Right forelimb (tissue), 1 donor: ENCODE data around the gene GRIN2C.
A peak's percentile ranks its signal among the peaks of the same experiment; 100 is the strongest.
"Not testable (repeated sequence)": the region's sequence is repeated elsewhere in the genome, so short reads cannot be mapped to it uniquely, and the experiment has no call there.

Experiments used
- DNase-seq: peaks from one replicate; pipeline ENCODE4 v3.0.0-alpha.2; 2018

GRIN2C gene

DNA sequence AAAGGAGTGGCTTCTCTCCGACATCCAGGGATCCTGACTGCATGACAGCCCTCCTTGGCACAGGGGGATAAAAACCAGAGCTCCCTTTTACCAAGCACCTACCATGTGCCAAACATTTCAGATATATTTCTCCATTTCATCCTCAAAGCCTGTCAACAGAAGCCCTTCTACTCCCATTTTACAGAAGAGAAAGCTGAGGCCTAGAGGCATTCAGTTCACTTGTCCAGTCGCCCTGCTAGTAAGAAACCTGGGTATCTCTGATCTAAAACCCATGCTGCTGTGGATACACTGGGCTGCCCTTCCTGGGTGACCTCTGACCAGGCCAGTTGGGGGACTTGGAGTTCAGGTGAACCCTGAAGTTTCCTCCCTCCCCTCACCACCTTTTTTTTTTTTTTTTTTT, 19.0 kb upstream of the GRIN2C start:
- DNase-seq: no peak

DNA sequence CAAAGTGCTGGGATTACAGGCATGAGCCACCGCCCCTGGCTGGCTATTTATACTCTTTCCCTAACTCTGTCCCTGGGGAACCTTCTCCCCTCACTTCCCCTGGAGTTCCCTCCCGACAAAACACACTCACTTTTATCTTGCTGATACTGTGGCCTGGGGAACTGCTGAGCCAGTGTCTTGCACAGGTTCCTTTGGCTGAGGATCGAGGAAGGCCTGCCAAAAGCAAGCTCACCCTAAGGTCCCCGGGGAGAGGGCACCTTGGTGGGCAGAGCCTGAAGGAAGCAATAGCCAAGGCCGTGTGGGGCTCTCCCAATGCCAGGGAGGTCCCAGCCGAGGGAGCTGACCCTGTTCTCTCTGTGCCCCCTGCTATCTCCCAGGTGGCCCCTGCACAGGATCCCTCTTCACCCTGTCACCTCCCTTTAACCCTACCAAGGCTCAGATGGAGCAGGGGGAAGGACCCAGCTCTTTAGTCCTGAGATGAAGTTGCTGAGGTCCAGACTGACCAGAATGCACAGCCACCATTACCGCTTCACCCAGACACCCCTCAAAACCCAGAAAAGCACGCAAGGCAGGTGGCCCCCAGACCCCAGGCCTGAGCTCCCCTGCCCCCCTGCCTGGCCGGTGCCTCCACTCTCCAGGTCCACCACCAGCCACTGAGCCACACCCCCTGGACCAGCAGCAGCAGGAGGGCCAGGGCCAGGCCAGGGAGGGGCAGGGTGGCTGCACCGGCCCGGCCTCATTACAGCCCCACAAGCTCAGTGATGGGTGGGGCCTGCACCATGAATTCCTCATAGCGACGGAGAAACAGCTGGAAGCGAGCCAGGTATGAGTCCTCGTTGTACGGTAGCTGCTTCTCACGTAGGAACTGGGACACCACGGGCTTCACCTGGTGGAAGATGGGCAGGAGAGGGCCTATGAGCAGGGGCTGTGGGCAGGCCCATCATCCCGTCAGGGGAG, 18.2 kb upstream of the GRIN2C start:
- DNase-seq: no peak

DNA sequence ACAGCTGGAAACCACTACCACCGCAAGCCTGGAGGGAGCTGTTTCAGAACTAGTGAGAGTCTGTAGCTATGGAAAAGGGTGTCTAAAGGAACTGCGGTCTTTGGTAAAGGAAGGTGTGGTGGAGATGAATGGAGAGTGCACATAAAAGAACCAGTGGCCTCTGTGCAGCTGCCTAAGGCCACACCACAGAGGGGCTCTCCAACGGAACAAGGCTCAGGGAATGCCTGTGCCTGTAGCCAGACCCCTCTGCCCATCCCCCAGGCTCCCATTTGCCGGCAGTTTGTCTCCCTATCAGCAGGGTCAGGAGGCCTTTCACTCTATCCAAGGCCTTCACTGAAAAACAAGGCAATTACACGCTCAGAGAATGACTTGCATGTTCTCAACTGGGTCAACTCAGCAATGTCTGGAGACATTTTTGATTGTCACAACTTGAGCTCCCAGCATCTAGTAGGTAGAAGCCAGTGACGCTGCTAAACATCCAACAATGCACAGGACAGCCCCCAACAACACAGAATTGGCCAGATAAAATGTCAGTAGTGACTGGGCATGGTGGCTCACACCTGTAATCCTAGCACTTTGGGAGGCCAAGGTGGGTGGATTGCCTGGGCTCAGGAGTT, 16.4 kb upstream of the GRIN2C start:
- no peak for DNase-seq

DNA sequence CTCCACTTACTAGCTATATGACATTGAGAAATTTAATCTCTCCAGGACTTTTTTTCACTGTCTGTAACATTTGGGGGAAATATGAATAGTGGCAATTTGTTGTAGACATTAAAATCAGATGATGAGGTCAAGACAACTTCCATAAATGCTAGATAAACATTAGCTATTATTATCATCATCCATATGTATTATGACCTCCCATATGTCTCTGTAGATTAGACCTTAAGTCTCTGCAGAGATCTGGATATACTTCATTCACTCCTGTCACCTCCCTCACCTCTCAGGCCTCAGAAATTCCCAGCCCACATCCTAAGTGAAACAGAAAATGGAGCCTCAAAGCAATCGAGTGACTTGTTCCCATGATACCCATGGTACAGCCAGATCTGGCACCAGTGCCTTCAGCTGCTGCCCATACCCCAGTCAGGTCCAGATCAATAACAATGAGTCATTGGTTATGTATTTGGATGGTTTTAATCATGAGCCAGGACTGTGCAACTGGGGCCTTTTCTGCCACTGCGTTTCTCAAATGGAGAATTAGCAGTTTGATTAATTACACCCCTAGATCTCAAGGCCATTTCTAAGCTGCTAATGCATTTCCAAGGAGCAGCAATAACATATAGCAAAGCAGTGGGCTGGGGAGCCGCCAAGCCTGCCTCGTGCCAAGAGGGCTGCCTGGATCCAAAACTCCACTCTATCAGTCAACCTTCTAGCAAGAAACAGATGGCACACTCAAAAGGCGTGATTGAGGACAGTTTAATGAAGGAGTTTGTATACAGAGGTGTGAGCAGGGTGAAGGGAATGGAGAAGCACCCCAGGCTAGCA, 15.7 kb upstream of the GRIN2C start:
- no peak for DNase-seq

DNA sequence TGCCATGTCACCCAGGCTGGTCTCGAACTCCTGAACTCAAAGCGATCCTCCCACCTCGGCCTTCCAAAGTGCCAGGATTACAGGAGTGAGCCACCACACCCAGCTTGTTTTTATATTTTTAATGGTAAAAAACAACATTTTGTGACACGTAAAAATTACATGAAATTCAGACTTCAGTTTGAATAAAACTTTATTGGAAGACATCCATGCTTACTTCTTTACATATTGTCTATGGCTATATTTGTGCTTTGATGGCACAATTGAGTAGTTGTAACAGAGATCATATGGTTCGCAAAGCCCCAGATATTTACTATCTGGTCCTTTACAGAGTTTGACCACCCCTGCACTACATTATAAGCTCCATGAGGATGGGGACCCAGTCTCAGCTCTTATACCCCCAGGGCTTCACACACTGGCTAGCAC, 14.9 kb upstream of the GRIN2C start:
- DNase-seq: no peak

DNA sequence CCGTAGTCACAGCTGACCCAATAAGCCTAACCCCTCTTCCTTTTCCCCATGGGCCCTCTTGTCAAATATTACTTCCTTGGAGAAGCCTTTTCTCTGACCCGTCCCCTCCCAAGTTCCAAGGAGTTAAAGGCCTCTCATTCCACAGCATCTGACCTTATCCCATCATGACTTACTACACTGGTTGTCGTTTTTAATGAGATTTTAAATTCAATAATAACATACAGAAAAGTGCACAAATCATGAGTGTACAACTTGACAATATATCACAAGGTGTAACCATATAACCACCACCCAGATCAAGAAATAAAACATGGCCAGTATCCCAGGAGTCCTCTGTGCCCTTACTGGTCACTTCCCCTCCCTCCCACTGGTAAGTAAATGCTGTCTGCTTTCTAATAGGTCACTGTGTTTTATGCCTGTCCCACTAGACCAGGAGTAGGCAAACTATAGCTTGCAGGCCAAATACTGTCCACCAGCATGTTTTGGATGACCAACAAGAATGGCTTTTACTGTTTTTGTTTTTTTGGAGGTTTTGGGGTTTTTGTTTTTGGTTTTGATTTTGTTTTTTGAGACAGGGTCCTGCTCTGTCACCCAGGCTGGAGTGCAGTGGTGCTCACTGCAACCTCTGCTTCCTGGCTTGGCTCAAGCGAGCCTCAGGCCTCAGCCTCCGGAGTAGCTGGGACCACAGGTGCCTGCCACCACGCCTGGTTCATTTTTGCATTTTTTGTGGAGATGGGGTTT, 14.4 kb upstream of the GRIN2C start:
- no peak for DNase-seq

DNA sequence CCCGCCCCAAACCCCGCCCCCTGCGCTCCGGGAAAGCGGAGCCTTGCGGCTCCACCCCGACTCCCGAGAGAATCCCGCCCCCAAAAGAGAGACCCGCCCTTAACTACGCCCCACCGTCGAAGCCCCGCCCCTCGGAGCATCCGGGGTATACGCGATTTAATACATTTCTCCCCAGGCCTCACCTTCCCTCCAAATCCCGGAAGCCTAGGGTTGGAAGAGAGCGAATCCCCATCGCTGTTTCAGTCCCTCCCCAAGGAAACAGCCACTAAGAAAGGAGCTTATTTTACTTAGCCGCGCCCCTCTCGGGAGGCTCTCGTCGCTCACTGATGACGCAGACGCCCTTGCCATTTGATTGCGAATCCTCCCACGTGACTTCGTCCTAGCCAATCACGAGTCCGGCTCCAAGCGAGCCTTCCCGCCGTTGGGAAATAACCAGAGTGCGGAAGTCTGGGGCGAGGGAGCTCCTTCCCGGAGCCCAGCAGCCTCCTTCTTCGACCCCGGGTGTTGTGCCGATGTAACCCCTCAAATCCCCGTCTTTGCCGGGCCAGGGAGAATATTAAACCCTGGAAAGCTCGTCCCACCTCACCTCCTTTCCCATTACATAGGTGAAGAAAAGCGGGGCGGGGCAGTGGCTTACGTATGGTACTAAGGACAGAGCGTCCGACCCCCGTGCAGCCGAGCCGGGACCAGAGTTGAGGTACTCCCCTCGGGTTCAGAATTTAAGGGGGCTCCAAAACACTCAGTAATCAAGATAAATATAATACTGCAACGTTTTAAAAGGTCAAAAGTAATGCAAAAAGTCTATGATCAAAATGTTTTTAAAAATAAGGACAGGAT, 13.6 kb upstream of the GRIN2C start:
- DNase-seq: peak; percentile 100

DNA sequence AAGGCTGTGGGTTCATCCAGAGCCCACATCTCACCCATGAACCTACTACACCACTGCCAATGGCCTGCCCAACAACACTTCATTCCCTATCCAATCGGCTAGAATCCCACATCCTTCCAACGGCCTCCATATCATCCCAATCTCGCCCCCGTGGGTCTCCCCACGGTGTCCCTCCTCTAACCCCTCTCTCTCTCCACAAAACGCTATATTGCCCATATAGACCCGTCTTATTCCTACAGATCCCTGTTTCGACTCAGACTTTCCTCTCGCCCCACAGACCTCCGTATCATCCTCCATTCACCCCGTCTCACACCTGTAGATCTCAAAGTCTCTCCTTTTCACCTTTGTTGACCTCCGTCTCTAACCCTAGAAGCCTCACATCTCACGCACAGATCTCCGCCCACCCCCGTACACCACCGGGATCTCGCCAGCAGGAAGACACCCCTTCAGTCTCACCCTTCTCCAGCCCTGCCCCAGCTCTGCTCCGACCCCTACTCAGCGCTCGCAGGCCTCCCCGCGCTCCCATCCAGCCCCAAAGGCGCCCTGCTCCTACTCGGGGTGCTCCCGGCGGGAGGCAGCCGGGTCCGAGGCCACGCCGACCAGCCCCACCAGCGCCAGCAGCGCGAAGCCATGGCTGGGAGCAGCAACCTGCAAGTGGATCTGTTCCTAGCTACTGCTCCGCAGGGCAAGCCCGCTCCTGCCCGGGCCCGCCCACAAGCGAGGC, 12.8 kb upstream of the GRIN2C start, which contains the start of gene FDXR:
Gene FDXR, minus strand, starts transcription at position 682 of the 724 bp plus-strand sequence. Its CDS starts 50 bp downstream, at position 632.
- no peak for DNase-seq

DNA sequence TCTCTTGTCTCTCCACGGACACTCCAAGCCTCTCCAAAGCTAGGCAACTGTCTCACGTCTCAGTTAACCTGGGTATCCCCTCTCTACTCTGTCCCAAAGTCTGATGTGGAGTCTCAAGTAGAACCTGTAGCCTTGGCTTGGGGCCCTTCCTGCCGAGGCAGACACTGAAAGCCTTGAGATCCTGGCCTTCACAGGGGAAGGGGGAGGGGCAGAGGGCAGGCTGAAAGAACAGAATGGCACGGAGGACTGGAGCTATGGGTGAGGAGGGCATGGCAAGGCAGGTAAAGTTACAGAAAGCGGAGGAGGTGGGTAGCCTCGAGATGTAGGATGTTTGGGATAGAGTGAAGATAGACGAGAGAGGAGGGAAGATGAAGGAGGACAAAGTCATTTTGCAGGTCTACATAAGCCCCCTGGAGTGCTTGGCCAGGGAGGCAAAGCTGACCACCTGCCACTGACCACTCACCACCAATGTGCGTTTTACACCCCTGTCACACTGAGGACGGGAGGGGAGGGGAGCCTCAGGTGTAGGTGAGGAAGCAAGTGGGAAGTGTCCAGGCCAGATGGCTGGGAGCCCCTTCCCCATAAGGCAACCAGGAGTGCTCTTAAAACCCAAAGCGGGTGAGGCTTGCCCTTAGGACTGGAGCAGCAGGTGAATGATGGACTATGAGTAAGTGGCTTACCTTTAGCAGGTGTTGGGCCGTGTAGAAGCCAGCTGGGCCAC, 11.8 kb upstream of the GRIN2C start:
- no peak for DNase-seq

DNA sequence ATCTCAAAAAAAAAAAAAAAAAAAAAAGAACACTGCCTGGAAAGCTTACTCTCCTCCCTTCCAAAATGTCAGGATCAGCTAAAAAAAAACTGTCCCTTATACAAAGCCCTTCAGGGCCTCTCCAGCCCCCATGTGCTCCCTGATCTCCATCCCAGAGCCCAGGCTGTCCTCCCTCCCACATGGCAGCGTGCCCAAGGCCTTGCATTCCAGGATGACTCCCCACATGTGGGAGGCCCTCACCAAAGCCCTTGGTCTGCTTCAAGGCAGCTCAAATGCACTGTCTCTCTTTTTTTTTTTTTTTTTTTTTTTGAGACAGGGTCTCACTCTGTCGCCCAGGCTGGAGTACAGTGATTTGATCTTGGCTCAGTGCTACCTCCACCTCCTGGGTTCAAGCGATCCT, 10.8 kb upstream of the GRIN2C start:
- no peak for DNase-seq

DNA sequence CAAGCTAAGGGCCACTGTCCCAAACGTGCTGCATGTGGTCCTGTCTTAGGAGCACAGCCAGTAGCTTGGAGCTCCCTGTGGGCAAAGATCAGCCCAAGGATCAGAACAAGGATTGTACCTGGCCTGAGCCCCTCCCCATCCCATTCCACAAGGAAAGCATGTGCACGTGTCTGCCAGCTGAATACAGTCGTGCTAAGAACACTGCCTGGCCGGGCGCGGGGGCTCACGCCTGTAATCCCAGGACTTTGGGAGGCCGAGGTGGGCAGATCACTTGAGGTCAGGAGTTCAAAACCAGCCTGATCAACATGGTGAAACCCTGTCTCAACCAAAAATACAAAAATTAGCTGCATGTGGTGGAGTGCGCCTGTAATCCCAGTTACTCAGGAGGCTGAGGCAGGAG, 10.3 kb upstream of the GRIN2C start:
- not testable (repeated sequence) for DNase-seq

DNA sequence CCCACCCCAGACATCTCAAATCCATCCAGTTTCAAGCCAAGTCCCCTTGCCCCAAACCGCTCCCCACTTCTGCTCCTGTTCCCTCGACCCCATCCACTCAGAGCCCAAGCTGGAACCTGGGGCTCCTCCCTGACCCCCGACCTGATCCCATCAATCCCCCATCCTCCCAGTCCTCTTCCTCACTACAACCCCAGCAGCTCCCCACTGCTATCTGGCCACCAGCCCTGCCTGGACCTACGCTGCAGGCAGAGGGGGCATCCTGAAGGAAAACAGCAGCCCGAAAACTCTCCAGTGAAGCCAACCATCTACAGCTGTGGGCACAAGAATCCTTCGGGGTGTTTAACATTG, 9.2 kb upstream of the GRIN2C start:
- no peak for DNase-seq

DNA sequence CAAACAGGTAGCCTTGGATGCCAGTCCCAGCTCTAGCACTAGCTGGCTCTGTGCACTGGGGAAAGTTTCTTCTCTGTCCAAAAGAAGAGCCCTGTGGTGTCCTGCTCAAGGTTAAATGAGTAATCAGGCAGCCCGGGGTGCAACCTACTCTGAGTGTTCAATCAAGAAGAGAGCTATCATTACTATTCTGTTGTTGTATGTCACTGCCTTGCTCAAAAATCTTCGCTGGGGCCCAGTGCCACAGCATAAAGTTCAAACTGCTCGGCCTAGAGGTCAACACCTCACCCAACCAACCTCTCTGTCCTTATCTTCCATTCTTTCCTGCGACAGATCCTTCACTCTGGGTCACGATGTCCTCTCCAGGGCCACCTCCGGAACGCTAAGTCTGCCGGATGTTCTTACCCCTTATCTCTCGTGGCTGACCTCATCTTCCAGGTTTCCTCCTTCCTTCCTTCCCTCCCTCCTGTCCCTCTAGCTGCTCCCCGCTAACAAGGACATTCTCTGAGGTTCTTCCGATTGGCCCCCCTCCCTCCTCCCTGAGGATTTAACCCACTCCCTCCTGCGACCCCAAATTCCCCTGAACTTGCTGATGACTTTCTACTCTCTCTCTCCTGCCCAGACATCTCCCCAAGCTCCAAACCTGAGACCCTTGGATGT, 8.7 kb upstream of the GRIN2C start:
- DNase-seq: no peak

DNA sequence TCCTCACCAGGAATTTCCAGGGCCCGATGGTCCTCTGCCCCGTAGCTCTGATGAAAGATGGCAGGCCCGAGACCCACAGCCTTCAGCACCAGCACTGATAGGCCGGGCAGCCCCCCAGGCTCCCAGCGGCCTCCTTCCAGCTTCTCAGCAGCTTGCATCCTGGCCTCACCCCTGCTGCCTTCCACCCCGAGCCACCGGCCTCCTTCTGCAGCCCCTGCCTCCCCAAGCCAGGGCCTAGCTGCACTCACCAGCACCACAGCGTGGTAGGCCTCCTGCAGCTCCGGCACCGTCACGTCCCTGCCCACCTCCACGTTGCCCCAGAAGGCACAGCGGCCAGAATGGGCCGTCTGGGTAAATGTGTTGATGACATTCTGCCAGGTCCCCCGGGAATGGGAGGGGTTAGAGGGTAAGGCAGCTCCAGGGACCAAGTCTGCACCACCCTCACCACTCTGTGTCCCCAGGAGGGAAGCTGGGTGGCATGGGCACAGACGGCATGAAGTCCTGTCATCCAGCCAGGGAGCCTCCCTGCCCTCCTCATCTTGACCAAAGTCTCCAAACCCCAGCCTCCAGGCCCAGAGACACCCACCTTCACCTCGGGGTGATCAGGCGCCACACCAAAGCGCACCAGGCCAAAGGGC, 6.6 kb upstream of the GRIN2C start:
- DNase-seq: no peak

DNA sequence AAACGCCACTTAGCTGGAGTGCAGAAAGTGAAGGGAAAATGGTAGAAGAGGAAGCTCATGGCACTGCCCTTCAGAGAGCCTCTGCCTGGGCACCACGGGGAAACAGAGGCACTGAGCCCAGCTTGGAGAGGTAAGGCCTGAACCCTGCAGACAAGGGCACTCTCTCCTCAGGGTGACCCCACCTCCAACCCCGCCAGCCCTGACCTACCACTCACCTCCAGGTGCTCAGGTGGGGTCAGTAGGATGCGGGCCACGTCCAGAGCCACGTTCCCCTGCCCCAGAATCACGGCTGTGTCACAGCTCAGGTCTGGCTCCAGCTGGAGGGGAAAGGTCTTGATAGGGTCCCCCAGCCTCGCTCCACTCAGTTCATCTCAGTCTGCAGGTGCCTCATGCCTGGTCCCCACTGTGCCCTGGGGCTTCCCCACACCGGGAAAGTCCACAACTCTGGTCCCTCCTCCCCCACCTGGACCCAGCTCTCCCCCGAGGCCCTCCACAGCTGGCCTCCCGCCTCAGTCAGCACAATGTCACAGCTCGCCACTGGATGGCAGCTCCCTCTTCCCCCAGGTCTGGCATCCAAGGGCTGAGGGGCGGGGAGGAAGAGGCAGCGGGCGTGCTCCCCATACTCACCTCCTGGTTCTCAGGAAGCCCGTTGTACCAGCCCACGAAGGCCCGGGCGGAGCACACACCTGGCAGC, 6.0 kb upstream of the GRIN2C start:
- DNase-seq: no peak

DNA sequence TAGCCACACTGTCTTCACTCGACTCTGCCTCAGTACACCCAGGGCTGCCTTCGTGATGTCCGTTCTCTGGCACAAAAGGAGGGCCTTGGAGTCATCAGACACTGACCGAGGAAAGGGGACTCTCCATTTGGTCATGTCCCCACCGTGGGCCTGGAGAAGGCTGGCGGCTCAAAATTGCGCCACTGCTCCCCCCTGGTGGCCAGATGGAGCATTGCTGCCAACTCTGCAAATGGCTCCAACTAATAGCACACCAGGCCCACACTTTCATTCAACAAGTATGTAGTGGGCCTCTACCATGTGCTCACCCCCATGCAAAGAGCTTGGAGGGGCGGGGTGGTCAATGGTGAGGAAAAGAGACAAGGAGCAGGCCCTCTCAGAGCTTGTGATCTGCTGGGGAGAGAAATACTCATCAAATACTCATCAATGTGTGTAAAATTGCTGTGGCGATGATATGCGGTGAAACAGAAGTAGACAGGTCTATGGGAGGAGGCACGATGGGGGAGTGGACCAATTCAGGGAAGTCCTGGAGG, 5.2 kb upstream of the GRIN2C start:
- DNase-seq: peak; percentile 88

DNA sequence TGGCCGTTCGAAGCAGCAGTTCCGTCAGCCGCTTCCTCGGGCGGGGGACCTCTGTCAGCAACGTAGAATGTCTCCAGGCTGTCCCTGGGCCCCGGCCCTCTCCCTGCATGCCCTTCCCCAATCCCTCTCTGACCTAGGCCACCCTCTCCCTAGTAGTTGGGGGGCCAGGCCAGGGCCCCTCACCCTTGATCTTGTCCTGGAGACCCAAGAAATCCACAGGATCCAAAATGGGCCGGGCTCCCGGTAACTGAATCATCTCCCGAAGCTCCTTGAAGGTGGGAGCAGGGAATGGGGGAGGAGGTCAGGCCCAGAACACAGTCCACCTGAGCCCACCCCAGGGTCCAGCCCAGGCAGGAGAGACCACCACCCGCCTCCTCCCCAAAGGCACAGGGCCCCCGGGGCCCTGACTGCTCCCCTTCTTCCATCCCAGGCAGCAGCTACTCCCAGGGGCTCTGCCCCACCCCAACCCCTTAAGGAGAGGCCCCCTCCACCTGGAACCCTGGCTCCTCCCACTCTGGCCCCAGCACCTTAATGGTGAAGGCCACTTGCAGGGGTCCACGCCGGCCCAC, 4.7 kb upstream of the GRIN2C start:
- DNase-seq: no peak
